HG03520 (cell line): ENCODE measurements around the gene KRTAP3-1.

Experiments
- ATAC-seq: cut with Tn5 transposase; IDR thresholded peaks from one replicate; pipeline ENCODE4 v1.9.1; 2021; ENCODE audit warnings: mild to moderate bottlenecking, moderate library complexity; ENCODE audit not compliant: unreplicated experiment

KRTAP3-1 gene

DNA sequence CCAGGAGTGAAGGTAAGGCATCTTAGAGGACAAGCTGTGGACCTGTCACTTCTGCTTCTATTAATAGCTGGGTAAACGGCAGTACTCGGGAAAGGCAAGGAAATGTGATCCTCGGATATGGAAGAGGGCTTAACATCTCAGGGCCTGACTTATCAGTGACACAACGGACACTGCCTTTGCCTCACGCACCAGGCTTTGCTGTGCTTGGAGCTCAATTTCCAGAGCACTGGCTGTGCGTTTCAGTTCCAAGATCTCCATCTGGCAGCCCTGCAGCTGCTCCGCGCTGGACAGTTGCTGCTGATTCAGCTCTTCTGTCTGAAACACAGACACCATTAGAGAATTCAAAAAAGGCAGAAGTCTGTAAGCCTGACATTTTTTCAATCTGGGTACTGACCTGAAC lies 28.3 kb downstream of the KRTAP3-1 start:
- no peak for ATAC-seq

DNA sequence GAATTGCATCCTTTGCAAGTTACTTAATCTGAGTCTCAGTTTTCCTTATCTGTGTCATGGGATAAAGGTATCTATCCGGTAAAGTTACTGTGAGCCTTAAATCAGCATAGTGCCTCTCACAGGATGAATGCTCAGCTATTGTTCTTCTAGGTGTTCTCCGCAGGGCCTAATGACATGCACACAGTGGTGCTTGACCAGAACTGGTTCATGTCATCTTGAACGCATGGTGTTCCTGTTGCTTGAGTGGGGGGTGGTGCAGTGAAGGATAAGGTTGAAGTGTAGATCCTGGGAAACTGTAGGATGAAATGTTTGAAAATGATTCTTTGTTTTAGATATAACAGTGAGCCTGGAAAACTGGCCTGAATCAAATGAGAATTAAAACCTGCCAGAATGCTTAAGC lies 28.8 kb downstream of the KRTAP3-1 start:
- no peak for ATAC-seq

- no peak for ATAC-seq
Measured at GRCh38 chr17:40978575-40979151, 30.3 kb downstream of the KRTAP3-1 start.

DNA sequence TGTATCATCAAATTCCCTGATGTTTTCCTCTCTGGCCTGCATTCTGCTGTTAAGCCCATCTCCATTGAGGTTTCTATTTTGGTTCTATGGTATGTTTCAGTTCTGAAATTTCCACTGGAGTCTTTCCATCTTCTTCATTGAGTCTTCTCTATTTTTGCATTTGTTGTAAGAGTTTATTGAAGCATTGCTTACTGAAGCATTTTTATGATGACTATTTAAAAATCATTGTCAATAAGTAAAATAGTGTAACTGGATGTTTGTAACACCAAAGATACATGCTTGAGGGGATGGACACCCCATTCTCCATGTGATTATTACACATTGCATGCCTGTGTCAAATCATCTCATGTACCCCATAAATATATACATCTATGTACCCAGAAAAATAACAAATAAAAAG lies 33.4 kb downstream of the KRTAP3-1 start:
- ATAC-seq: no peak

GRCh38 chr17:40974366-40974765 lies 34.6 kb downstream of the KRTAP3-1 start:
- no peak for ATAC-seq

- ATAC-seq: no peak
Measured at GRCh38 chr17:40967582-40967981, 41.3 kb downstream of the KRTAP3-1 start.

GRCh38 chr17:40966848-40967247 lies 42.1 kb downstream of the KRTAP3-1 start, which contains the start of gene KRT39:
KRT39 (minus strand) TSS chr17:40966948; CDS start chr17:40966856, 92 bp downstream.
- ATAC-seq: no peak

- no peak for ATAC-seq
Measured at GRCh38 chr17:40963838-40964237, 45.1 kb downstream of the KRTAP3-1 start.

DNA sequence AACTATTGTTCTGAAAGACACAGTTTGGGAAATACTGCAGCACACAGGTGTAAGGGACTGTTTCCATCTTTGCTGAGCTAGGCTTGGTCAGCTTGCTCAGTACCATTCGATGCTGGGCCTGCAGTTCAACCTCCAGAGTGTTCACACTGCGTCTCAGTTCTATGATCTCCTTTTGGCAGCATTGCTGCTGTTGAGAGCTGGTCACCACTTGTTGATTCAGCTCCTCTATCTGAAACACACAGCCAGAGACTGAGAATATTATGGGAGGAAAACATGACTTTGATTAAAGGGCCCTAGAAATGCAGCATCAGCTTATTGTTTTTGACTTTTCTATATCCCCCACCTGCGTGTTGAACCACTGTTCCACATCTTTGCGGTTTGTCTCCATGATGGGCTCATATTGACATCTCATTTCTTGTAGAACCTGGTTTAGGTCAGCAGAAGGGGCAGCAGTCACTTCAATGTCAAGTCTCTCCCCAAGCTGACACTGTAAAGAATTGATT lies 46.8 kb downstream of the KRTAP3-1 start:
- no peak for ATAC-seq

DNA sequence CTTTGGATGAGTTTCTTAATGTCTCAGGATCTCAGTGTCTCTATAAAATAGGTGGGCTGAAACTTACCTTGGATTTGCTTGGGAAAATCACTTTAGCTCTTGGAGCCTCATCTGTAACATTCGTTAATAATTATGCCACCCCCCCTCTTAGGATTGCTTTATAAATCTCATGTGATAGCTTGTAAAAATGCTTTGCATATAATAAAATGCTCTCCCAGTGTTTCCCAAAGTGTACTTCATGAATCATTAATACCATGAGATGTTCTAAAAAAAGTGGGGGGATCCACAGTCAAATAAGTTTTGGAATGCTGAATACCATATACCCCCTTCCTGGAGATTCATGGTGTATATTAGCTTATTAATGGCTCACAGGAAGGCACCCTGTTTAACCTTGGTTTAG lies 47.3 kb downstream of the KRTAP3-1 start:
- no peak for ATAC-seq

DNA sequence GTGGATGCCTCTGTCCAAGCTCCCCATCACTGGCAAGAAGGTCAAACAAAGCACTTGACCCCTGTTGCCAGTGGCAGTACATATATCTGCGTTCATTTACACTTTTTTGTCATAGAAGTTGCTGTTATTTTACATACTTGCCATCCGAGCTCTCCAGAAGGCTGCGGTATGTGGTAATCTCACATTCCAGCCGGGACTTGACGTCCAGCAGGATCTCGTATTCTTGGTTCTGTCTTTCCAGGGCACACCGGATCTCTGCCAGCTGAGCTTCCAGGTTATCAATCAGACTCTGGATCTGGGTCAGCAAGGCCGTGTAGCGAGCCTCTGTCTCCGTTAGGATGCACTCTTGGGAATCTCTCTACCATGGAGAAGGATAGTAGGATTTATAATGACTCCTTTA lies 48.8 kb downstream of the KRTAP3-1 start:
- ATAC-seq: no peak
